ENCODE results near the gene DHRS13.

GRCh38 chr17:28910534-28910933, 7.7 kb upstream of the DHRS13 start:
- TF ChIP-seq, protein P1, sequence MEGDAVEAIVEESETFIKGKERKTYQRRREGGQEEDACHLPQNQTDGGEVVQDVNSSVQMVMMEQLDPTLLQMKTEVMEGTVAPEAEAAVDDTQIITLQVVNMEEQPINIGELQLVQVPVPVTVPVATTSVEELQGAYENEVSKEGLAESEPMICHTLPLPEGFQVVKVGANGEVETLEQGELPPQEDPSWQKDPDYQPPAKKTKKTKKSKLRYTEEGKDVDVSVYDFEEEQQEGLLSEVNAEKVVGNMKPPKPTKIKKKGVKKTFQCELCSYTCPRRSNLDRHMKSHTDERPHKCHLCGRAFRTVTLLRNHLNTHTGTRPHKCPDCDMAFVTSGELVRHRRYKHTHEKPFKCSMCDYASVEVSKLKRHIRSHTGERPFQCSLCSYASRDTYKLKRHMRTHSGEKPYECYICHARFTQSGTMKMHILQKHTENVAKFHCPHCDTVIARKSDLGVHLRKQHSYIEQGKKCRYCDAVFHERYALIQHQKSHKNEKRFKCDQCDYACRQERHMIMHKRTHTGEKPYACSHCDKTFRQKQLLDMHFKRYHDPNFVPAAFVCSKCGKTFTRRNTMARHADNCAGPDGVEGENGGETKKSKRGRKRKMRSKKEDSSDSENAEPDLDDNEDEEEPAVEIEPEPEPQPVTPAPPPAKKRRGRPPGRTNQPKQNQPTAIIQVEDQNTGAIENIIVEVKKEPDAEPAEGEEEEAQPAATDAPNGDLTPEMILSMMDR (IDR thresholded peaks at IDR 0.05) = no peak
- no peak for TF ChIP-seq POLR2A (IDR thresholded peaks at IDR 0.05)

Measured in sigmoid colon (tissue), 3 donors.